ENCODE data around the gene CEP112.

DNA sequence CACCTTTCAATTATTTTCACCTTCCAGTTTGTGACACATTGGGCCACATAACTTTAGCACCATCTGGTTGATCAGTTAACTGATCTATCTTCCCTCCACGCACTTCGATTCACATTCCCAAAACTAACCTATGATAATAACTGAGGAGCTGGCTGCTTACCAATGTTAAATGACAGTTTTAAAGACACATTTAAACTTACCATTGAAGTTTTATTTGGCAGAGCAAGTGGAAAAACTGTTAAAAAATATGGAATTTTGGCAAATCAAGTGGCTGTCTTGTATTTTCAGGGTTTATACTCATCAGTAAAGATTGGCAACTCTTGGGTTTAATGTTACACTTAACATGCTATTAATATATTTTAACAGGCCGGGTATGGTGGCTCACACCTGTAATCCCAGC lies 42.7 kb upstream of the CEP112 start:
- TF ChIP-seq POLR2A (IDR thresholded peaks at IDR 0.05; ENCODE audit: low read length) (no peak), GATA1 (IDR thresholded peaks at IDR 0.05; ENCODE audit: low read depth, low read length) (no peak)

Measured in erythroblast (primary cell).